Endometrium (tissue), 2 donors: Measurements from ENCODE around the gene CCL4L2.
"Not testable (repeated sequence)": the region's sequence is repeated elsewhere in the genome, so short reads cannot be mapped to it uniquely, and the experiment has no call there.

ENCODE experiments used
- FAIRE-seq: peaks from 2 replicates; lab custom pipeline; 2012; peaks lifted over from hg19 to GRCh38; lab: Jason Lieb, UNC
- donor health status: control.
- donor health status: control.

Gene CCL4L2

GRCh38 chr17:36210439-36211211 lies at the start of gene CCL4L2:
CCL4L2 (plus strand) TSS chr17:36211063.
- FAIRE-seq = not testable (repeated sequence)

- not testable (repeated sequence) for FAIRE-seq
Measured at GRCh38 chr17:36168836-36169235, 42.0 kb upstream of the CCL4L2 start.

GRCh38 chr17:36176536-36176935 lies 34.3 kb upstream of the CCL4L2 start, which contains the start of gene TBC1D3B:
TBC1D3B (minus strand) TSS chr17:36176636; CDS start chr17:36175050, 1,586 bp downstream.
- not testable (repeated sequence) for FAIRE-seq

GRCh38 chr17:36181446-36182175 lies 29.3 kb upstream of the CCL4L2 start:
- FAIRE-seq = not testable (repeated sequence)

GRCh38 chr17:36182176-36183000 lies 28.5 kb upstream of the CCL4L2 start:
- FAIRE-seq = no peak

GRCh38 chr17:36183001-36183971 lies 27.6 kb upstream of the CCL4L2 start:
- FAIRE-seq = no peak

- no peak for FAIRE-seq
Measured at GRCh38 chr17:36184023-36184765, 26.7 kb upstream of the CCL4L2 start.

- FAIRE-seq = no peak
Measured at GRCh38 chr17:36185416-36185815, 25.4 kb upstream of the CCL4L2 start.

- FAIRE-seq = not testable (repeated sequence)
Measured at GRCh38 chr17:36186810-36187763, 23.8 kb upstream of the CCL4L2 start.

- FAIRE-seq = not testable (repeated sequence)
Measured at GRCh38 chr17:36187943-36188665, 22.8 kb upstream of the CCL4L2 start.

- no peak for FAIRE-seq
Measured at GRCh38 chr17:36188891-36189306, 22.0 kb upstream of the CCL4L2 start.

- not testable (repeated sequence) for FAIRE-seq
Measured at GRCh38 chr17:36189993-36190392, 20.9 kb upstream of the CCL4L2 start.

GRCh38 chr17:36190549-36191330 lies 20.1 kb upstream of the CCL4L2 start:
- not testable (repeated sequence) for FAIRE-seq

- FAIRE-seq = no peak
Measured at GRCh38 chr17:36193216-36193775, 17.6 kb upstream of the CCL4L2 start.

- not testable (repeated sequence) for FAIRE-seq
Measured at GRCh38 chr17:36194147-36194831, 16.6 kb upstream of the CCL4L2 start.

GRCh38 chr17:36194832-36195433 lies 15.9 kb upstream of the CCL4L2 start:
- FAIRE-seq = not testable (repeated sequence)
